Cardiac muscle cell (in vitro differentiated cells and primary cell): ENCODE measurements around the gene MSL1. TPM values are rescaled to one million over a fixed set of nuclear protein-coding genes. Genes with fewer than 3 reads are reported as not detected.

Source experiments
- DNase-seq, 2 donors: peaks; one replicate each; pipeline versions ENCODE4 v3.0.0 to v3.0.0-alpha.2; 2010 to 2017; ENCODE audit warnings: low read depth in 1 of 2, low spot score in 1 of 2
- H3K27ac ChIP-seq: fragments of 200-600 bp; sonication (generic); 2 replicates; pipeline ENCODE4 v1.5.1; 2016
- H3K27me3 ChIP-seq: fragments of 200-600 bp; sonication (generic); 2 replicates; pipeline ENCODE4 v1.6.0; 2016; ENCODE audit warnings: control low read depth
- H3K36me3 ChIP-seq: fragments of 200-600 bp; sonication (generic); 2 replicates; pipeline ENCODE4 v1.5.1; 2016; ENCODE audit warnings: control low read depth
- H3K4me1 ChIP-seq: fragments of 200-600 bp; sonication (generic); 2 replicates; pipeline ENCODE4 v1.8.1; 2017; ENCODE audit warnings: low read depth, mild to moderate bottlenecking, mixed run types
- H3K4me3 ChIP-seq: fragments of 200-600 bp; sonication (generic); 2 replicates; pipeline ENCODE4 v1.5.1; 2016; ENCODE audit warnings: mild to moderate bottlenecking
- H3K9me3 ChIP-seq: fragments of 200-600 bp; sonication (generic); 2 replicates; pipeline ENCODE4 v1.5.1; 2017; ENCODE audit warnings: low read depth, mild to moderate bottlenecking, control low read depth
- CTCF ChIP-seq: IDR thresholded peaks from 2 replicates; pipeline ENCODE4 v1.5.1; 2012; ENCODE audit warnings: low read depth, mild to moderate bottlenecking, low read length
- polyA plus RNA-seq: library from polyadenylated mRNA; unstranded; fragments of >200 nt; fragmentation: Nextera tagmentation; extraction: Ambion mirVana; gene quantifications from 2 replicates; pipeline ENCODE4 v1.2.1, GENCODE V29; 2016
- total RNA-seq: library from RNA; depleted of rRNA; stranded (reverse); fragments of >200 nt; gene quantifications from 2 replicates; pipeline ENCODE4 v1.2.3, GENCODE V29; 2016

Gene MSL1
- total and polyA plus RNA-seq, 2 experiments from 2014 or later: 33.2 to 104 TPM

GRCh38 chr17:40171750-40172149, 50.0 kb downstream of the MSL1 start:
- Histone ChIP-seq H3K27ac (no peak overlapping the region), H3K9me3 (no peaks in the 10 kb centered on the region), H3K27me3 (no peaks in the 10 kb centered on the region), H3K4me1 (no peaks in the 10 kb centered on the region), H3K36me3 (peaks cover 41% of the 10 kb centered on the region), H3K4me3 (no peak overlapping the region)
- TF ChIP-seq CTCF: no peak
- no peak for DNase-seq

GRCh38 chr17:40173091-40173777, 51.5 kb downstream of the MSL1 start:
- no peak overlapping the region for H3K27ac ChIP-seq
- no peak for DNase-seq
- H3K4me3 ChIP-seq: no peak overlapping the region
- no peaks in the 10 kb centered on the region for H3K9me3 ChIP-seq
- no peak for TF ChIP-seq CTCF
- no peaks in the 10 kb centered on the region for H3K27me3 ChIP-seq
- H3K4me1 ChIP-seq: no peaks in the 10 kb centered on the region
- peaks cover 32% of the 10 kb centered on the region for H3K36me3 ChIP-seq

GRCh38 chr17:40173778-40174135, 52.0 kb downstream of the MSL1 start:
- no peaks in the 10 kb centered on the region for H3K27me3 ChIP-seq
- no peak overlapping the region for H3K4me3 ChIP-seq
- peaks cover 28% of the 10 kb centered on the region for H3K36me3 ChIP-seq
- H3K4me1 ChIP-seq: no peaks in the 10 kb centered on the region
- H3K27ac ChIP-seq: no peak overlapping the region
- no peak for TF ChIP-seq CTCF
- DNase-seq: no peak
- H3K9me3 ChIP-seq: no peaks in the 10 kb centered on the region

- no peaks in the 10 kb centered on the region for H3K9me3 ChIP-seq
- H3K36me3 ChIP-seq: peaks cover 22% of the 10 kb centered on the region
- no peaks in the 10 kb centered on the region for H3K27me3 ChIP-seq
- no peak for DNase-seq
- no peaks in the 10 kb centered on the region for H3K4me1 ChIP-seq
- H3K27ac ChIP-seq: no peak overlapping the region
- TF ChIP-seq CTCF: no peak
- no peak overlapping the region for H3K4me3 ChIP-seq
Observed at GRCh38 chr17:40174514-40174913, 52.7 kb downstream of the MSL1 start.

- Histone ChIP-seq H3K4me1 (no peaks in the 10 kb centered on the region), H3K27ac (no peak overlapping the region), H3K36me3 (peaks cover 9% of the 10 kb centered on the region), H3K4me3 (no peak overlapping the region), H3K27me3 (no peaks in the 10 kb centered on the region), H3K9me3 (no peaks in the 10 kb centered on the region)
- TF ChIP-seq CTCF: no peak
- no peak for DNase-seq
Observed at GRCh38 chr17:40175928-40176753, 54.4 kb downstream of the MSL1 start.
